ENCODE measurements around the gene WDR49. TPM values are rescaled to one million over a fixed set of nuclear protein-coding genes. Genes with fewer than 3 reads are reported as not detected.

Gene WDR49
- total RNA-seq, 1 donor, result under 0.01 TPM

- H3K4me3 ChIP-seq (ENCODE audit: low read depth, low read length), result no peak overlapping the region
- TF ChIP-seq, protein P1, sequence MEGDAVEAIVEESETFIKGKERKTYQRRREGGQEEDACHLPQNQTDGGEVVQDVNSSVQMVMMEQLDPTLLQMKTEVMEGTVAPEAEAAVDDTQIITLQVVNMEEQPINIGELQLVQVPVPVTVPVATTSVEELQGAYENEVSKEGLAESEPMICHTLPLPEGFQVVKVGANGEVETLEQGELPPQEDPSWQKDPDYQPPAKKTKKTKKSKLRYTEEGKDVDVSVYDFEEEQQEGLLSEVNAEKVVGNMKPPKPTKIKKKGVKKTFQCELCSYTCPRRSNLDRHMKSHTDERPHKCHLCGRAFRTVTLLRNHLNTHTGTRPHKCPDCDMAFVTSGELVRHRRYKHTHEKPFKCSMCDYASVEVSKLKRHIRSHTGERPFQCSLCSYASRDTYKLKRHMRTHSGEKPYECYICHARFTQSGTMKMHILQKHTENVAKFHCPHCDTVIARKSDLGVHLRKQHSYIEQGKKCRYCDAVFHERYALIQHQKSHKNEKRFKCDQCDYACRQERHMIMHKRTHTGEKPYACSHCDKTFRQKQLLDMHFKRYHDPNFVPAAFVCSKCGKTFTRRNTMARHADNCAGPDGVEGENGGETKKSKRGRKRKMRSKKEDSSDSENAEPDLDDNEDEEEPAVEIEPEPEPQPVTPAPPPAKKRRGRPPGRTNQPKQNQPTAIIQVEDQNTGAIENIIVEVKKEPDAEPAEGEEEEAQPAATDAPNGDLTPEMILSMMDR (IDR thresholded peaks at IDR 0.05; ENCODE audit: insufficient read depth, low read depth, low read length), result no peak
- DNase-seq (ENCODE audit: low read depth), result no peak
Measured at GRCh38 chr3:167605871-167606270, 47.9 kb downstream of the WDR49 start.

GRCh38 chr3:167602041-167602440 is 51.7 kb downstream of the WDR49 start:
- H3K4me3 ChIP-seq (ENCODE audit: low read depth, low read length), result no peak overlapping the region
- TF ChIP-seq, protein P1 (IDR thresholded peaks at IDR 0.05; ENCODE audit: insufficient read depth, low read depth, low read length), result no peak
- no peak for DNase-seq (ENCODE audit: low read depth)

- H3K4me3 ChIP-seq (ENCODE audit: low read depth, low read length), result no peak overlapping the region
- DNase-seq (ENCODE audit: low read depth), result no peak
- TF ChIP-seq, protein P1 (IDR thresholded peaks at IDR 0.05; ENCODE audit: insufficient read depth, low read depth, low read length), result no peak
Measured at GRCh38 chr3:167587651-167588050, 66.1 kb downstream of the WDR49 start.

GRCh38 chr3:167575000-167575600 is 78.6 kb downstream of the WDR49 start:
- no peak overlapping the region for H3K4me3 ChIP-seq (ENCODE audit: low read depth, low read length)
- DNase-seq (ENCODE audit: low read depth), result no peak
- TF ChIP-seq, protein P1 (IDR thresholded peaks at IDR 0.05; ENCODE audit: insufficient read depth, low read depth, low read length), result no peak

DNA sequence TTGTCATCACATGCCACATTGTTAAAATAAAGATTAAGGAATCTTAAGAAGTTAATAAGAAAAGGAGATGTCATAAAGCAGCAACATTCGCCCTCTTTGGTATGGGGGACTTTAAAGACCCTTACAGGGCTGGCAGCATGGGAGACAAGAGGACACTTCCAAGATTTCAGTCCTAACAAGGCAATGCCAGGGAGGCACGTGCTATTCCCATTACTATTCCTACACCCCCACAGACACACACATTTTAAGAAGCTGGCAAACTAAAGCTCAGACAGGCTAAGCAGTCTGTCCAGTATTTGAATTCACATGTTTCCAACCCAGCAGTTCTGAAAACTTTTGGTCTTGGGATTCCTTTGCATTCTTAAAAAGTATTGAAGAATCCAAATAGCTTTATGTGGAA is 80.8 kb downstream of the WDR49 start:
- TF ChIP-seq, protein P1 (IDR thresholded peaks at IDR 0.05; ENCODE audit: insufficient read depth, low read depth, low read length), result no peak
- DNase-seq (ENCODE audit: low read depth), result no peak

GRCh38 chr3:167568634-167569033 is 85.1 kb downstream of the WDR49 start:
- TF ChIP-seq, protein P1 (IDR thresholded peaks at IDR 0.05; ENCODE audit: insufficient read depth, low read depth, low read length), result no peak
- no peak for DNase-seq (ENCODE audit: low read depth)
- no peak overlapping the region for H3K4me3 ChIP-seq (ENCODE audit: low read depth, low read length)

More for the DNA sequence above, 80.8 kb downstream of the WDR49 start:
- no peak overlapping the region for H3K4me3 ChIP-seq (ENCODE audit: low read depth, low read length)

- H3K4me3 ChIP-seq (ENCODE audit: low read depth, low read length), result no peak overlapping the region
- no peak for DNase-seq (ENCODE audit: low read depth)
- TF ChIP-seq, protein P1 (IDR thresholded peaks at IDR 0.05; ENCODE audit: insufficient read depth, low read depth, low read length), result no peak
Measured at GRCh38 chr3:167565489-167565888, 88.3 kb downstream of the WDR49 start.

Data from fibroblast of villous mesenchyme (primary cell).